ENCODE measurements around the gene PHLDB2.

- TF ChIP-seq FOS (IDR thresholded peaks at IDR 0.05; ENCODE audit: low read depth, low read length) (no peak), CEBPB (IDR thresholded peaks at IDR 0.05; ENCODE audit: low read depth, low read length) (no peak), POLR2A (IDR thresholded peaks at IDR 0.05; ENCODE audit: low read depth, low read length) (no peak), CTCF (conservative IDR thresholded peaks at IDR 0.05; ENCODE audit: low read depth, low read length) (no peak), USF2 (IDR thresholded peaks at IDR 0.05; ENCODE audit: low read depth, low read length) (no peak), RAD21 (IDR thresholded peaks at IDR 0.05; ENCODE audit: low read length) (no peak), MXI1 (IDR thresholded peaks at IDR 0.05; ENCODE audit: borderline replicate concordance, low read depth, low read length) (no peak), SMC3 (IDR thresholded peaks at IDR 0.05; ENCODE audit: low read depth, low read length) (no peak)
Observed at GRCh38 chr3:112003321-112004080, 144.4 kb downstream of the PHLDB2 start.

Data from IMR-90 (cell line).